ENCODE measurements around the gene DAND5.
"Not testable (repeated sequence)": the region's sequence is repeated elsewhere in the genome, so short reads cannot be mapped to it uniquely, and the experiment has no call there.

GRCh38 chr19:12976109-12976508 lies 6.7 kb downstream of the DAND5 start:
- not testable (repeated sequence) for TF ChIP-seq CTCF, POLR2A (IDR thresholded peaks at IDR 0.05)
